SK-N-MC (cell line): Measurements from ENCODE around the gene ASTE1.

Experiments
- EZH2 ChIP-seq: fragments of 200-600 bp; sonication (generic); IDR thresholded peaks from one replicate; pipeline ENCODE4 v1.6.1; 2017; ENCODE audit warnings: antibody characterized with exemption
- POLR2AphosphoS5 ChIP-seq: IDR thresholded peaks from 2 replicates; pipeline ENCODE4 v1.6.1; 2012; ENCODE audit warnings: mild to moderate bottlenecking, low read depth, low read length, borderline replicate concordance

DNA sequence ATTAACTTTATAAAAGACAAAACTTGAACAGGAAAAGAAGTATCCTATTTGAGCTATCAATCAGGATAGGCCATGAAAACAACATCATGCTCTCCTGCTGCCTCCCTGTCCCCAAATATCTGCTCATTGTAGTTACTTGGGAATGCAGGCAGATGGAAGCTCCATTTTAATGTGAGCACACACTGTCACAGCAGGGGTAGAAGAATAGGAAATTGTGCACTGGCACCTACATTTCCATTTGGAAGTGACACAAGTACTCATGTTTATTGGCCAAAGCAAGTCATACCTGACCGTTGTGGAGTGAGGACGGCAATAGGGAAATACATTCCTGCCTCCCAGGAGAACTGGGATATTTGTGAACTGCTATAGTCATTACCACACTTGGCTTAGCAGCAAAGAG lies 52.4 kb downstream of the ASTE1 start:
- TF ChIP-seq EZH2, result no peak
- no peak for TF ChIP-seq POLR2AphosphoS5
